Thyroid gland (tissue), 4 donors: Measurements from ENCODE around the gene ITGB7.

Experiments
- POLR2A ChIP-seq, 2 donors: fragments of 450-650 bp; IDR thresholded peaks; one replicate each; pipeline ENCODE4 v1.6.1; 2017; ENCODE audit warnings: antibody characterized with exemption in 2 of 2, mild to moderate bottlenecking in 2 of 2, moderate library complexity in 1 of 2
- TF ChIP-seq, protein P1 (sequence below), 6 experiments: fragments of 200-600 bp in 3 of 6; fragments of 450-650 bp in 3 of 6; sonication (generic) in 3 of 6; IDR thresholded peaks; one replicate each; pipeline ENCODE4 v1.5.1; 2016 to 2019; ENCODE audit warnings: antibody characterized with exemption in 6 of 6, mild to moderate bottlenecking in 2 of 6, inconsistent platforms in 1 of 6, moderate library complexity in 1 of 6

DNA sequence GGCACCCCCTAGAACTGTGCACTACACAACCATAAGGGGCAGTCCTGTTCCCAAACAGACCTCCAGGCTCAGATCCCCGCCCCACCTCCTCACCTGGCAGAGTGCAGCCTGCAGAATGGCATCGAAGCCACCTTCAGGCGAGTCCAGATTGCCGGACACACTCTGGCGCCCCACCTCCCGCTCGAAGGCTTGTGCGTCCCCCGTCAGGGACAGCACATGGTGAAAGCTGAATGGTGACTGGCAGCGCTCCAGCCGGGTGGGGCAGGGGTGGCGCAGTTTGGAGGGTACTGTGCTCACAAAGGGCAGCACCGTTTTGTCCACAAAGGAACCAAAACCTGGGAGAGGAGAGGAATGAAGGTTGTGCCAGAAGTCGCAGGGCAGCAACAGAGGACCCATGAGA, 10.6 kb downstream of the ITGB7 start:
- TF ChIP-seq, protein P1, sequence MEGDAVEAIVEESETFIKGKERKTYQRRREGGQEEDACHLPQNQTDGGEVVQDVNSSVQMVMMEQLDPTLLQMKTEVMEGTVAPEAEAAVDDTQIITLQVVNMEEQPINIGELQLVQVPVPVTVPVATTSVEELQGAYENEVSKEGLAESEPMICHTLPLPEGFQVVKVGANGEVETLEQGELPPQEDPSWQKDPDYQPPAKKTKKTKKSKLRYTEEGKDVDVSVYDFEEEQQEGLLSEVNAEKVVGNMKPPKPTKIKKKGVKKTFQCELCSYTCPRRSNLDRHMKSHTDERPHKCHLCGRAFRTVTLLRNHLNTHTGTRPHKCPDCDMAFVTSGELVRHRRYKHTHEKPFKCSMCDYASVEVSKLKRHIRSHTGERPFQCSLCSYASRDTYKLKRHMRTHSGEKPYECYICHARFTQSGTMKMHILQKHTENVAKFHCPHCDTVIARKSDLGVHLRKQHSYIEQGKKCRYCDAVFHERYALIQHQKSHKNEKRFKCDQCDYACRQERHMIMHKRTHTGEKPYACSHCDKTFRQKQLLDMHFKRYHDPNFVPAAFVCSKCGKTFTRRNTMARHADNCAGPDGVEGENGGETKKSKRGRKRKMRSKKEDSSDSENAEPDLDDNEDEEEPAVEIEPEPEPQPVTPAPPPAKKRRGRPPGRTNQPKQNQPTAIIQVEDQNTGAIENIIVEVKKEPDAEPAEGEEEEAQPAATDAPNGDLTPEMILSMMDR (IDR thresholded peaks at IDR 0.05) = no peak
- TF ChIP-seq POLR2A (IDR thresholded peaks at IDR 0.05) = no peak
